ENCODE measurements around the gene NOS1AP.

NOS1AP gene

DNA sequence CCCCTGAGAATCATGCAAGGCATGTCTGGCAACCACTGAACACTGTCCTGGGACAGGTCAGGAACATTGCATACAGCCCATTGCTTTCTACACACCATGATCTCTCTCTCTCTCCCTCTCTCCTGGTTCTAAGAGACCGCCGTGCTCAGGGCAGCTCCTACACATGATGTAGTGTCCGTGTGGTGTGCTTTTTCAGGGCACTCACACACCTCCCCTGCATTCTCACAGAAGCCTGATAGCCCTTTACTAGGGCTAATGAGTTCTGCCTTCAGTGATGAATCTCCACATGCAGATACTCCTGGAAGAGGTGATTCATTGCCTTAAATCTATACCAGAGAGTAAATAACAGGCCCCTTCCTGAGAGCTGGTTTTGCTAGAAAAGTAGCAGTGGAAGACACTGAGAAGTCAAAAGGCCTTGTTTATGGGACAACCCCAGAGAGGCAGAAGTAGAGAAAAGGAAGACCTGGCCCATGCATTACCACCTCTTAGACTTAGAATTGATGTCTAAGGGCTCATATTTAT is 38.7 kb upstream of the NOS1AP start:
- Histone ChIP-seq H3K36me3 (ENCODE audit: control insufficient read depth, insufficient read depth, low read length) (no peaks in the 10 kb centered on the region), H3K27me3 (replicated peaks; ENCODE audit: control insufficient read depth, insufficient read depth, low read length) (no peaks in the 10 kb centered on the region; the same call in 1 of the 2 replicates), H3K4me3 (replicated peaks; ENCODE audit: low read depth, low read length) (no peak overlapping the region)
- no peak for TF ChIP-seq CTCF (IDR thresholded peaks at IDR 0.05; ENCODE audit: insufficient read depth, low read length, poor library complexity, severe bottlenecking)
- DNase-seq (ENCODE audit: extremely low read depth, insufficient read length) = no peak

DNA sequence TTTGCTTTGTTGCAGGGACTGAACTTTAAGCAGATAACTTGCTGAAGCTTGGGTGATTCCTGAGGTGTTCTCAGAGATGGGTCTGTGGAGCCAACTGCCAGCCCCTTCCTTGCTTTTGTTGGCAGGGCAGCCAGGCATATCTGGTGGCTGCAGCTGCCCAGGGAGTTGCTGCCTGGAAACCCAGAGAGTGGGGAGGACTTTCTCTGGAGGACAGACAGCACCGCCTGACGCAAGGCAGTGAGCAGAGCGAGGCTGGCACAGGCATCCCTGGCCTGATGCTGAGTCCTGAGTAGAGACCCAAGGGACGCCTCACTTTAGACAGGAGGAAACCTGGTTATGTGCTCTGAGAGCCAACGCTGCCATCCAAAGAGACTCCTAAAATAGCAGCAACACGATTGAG is 36.1 kb upstream of the NOS1AP start:
- H3K36me3 ChIP-seq (ENCODE audit: control insufficient read depth, insufficient read depth, low read length) = no peaks in the 10 kb centered on the region
- no peak overlapping the region for H3K4me3 ChIP-seq (replicated peaks; ENCODE audit: low read depth, low read length)
- no peak for DNase-seq (ENCODE audit: extremely low read depth, insufficient read length)
- no peak for TF ChIP-seq CTCF (IDR thresholded peaks at IDR 0.05; ENCODE audit: insufficient read depth, low read length, poor library complexity, severe bottlenecking)
- H3K27me3 ChIP-seq (replicated peaks; ENCODE audit: control insufficient read depth, insufficient read depth, low read length) = no peaks in the 10 kb centered on the region; the same call in 1 of the 2 replicates

DNA sequence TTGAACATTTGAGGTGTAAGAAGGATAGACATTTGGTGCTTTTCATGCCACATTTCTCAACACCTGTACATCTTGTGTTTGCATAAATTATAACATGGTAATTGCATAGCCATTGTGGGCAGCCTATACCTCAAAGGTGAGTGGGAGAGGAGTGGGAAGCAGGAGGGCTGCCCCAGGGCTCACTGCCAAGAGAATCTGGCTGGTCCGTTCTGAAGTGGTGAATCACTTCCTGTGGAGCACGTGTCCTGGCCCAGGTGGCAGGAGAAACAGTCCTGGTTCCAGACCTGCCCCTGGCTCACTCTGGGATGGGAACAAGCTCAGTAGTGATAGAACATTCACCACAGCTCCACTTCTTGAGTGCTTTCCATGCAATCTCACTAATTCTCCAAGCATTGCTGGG is 34.2 kb upstream of the NOS1AP start:
- Histone ChIP-seq H3K4me3 (replicated peaks; ENCODE audit: low read depth, low read length) (no peak overlapping the region), H3K36me3 (ENCODE audit: control insufficient read depth, insufficient read depth, low read length) (no peaks in the 10 kb centered on the region), H3K27me3 (replicated peaks; ENCODE audit: control insufficient read depth, insufficient read depth, low read length) (no peaks in the 10 kb centered on the region; the same call in 1 of the 2 replicates)
- no peak for DNase-seq (ENCODE audit: extremely low read depth, insufficient read length)
- TF ChIP-seq CTCF (IDR thresholded peaks at IDR 0.05; ENCODE audit: insufficient read depth, low read length, poor library complexity, severe bottlenecking) = no peak

GRCh38 chr1:162036163-162036562 is 33.3 kb upstream of the NOS1AP start:
- no peaks in the 10 kb centered on the region; the same call in 1 of the 2 replicates for H3K27me3 ChIP-seq (replicated peaks; ENCODE audit: control insufficient read depth, insufficient read depth, low read length)
- H3K4me3 ChIP-seq (replicated peaks; ENCODE audit: low read depth, low read length) = no peak overlapping the region
- no peak for DNase-seq (ENCODE audit: extremely low read depth, insufficient read length)
- no peak for TF ChIP-seq CTCF (IDR thresholded peaks at IDR 0.05; ENCODE audit: insufficient read depth, low read length, poor library complexity, severe bottlenecking)
- no peaks in the 10 kb centered on the region for H3K36me3 ChIP-seq (ENCODE audit: control insufficient read depth, insufficient read depth, low read length)

DNA sequence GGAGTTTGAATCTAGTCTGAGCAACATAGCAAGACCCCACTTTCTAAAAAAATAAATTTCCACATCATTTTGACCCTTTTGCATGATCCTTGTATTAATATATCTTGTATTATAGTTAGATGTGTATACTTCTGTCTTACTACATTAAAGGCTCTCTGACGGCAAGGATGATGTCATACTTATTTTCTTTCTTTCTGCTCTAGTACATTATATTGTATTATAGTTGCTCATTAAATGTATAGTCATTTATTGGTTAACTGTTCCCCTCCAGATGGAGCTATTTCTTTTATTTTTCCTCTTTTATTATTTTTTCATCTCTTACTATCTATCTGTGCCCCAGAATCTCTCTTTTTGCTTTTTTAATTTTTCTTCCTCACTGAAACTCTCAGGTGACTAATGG is 30.9 kb upstream of the NOS1AP start:
- no peaks in the 10 kb centered on the region; the same call in 1 of the 2 replicates for H3K27me3 ChIP-seq (replicated peaks; ENCODE audit: control insufficient read depth, insufficient read depth, low read length)
- DNase-seq (ENCODE audit: extremely low read depth, insufficient read length) = no peak
- H3K36me3 ChIP-seq (ENCODE audit: control insufficient read depth, insufficient read depth, low read length) = no peaks in the 10 kb centered on the region
- H3K4me3 ChIP-seq (replicated peaks; ENCODE audit: low read depth, low read length) = no peak overlapping the region
- TF ChIP-seq CTCF (IDR thresholded peaks at IDR 0.05; ENCODE audit: insufficient read depth, low read length, poor library complexity, severe bottlenecking) = no peak

DNA sequence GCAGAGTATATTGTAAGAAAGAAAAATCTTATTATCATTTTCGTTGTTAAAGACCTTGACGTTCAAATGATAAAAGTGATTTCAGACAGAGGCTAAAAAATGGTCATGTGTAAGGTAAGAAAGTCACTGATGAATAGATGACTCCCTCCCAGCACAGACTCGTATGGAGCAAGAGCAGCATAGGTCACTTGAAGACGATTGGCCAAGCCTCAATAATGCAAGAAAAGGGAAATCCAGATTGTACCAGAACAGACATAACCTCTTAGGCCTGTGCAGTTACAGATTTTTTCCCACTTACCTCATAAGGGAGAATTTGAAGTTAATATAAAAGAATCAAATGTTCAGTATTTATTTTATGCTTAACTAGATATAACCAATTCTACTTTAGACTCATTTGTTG is 29.5 kb upstream of the NOS1AP start:
- H3K4me3 ChIP-seq (replicated peaks; ENCODE audit: low read depth, low read length) = no peak overlapping the region
- no peaks in the 10 kb centered on the region; the same call in 1 of the 2 replicates for H3K27me3 ChIP-seq (replicated peaks; ENCODE audit: control insufficient read depth, insufficient read depth, low read length)
- TF ChIP-seq CTCF (IDR thresholded peaks at IDR 0.05; ENCODE audit: insufficient read depth, low read length, poor library complexity, severe bottlenecking) = no peak
- H3K36me3 ChIP-seq (ENCODE audit: control insufficient read depth, insufficient read depth, low read length) = no peaks in the 10 kb centered on the region
- no peak for DNase-seq (ENCODE audit: extremely low read depth, insufficient read length)
